Esophagus squamous epithelium (tissue), 5 donors: ENCODE results near the gene IFNAR2. TPM values are rescaled to one million over a fixed set of nuclear protein-coding genes. Genes with fewer than 3 reads are reported as not detected.
"Not testable (repeated sequence)": the region's sequence is repeated elsewhere in the genome, so short reads cannot be mapped to it uniquely, and the experiment has no call there.

ENCODE experiments used
- DNase-seq: peaks from one replicate; lab custom pipeline; 2025; lab: John Stamatoyannopoulos, UW
- H3K27ac ChIP-seq, 4 donors: fragments of 200-600 bp; sonication (generic); one replicate each; pipeline ENCODE4 v1.5.1; 2016 to 2019; ENCODE audit warnings: mild to moderate bottlenecking in 1 of 4
- H3K27me3 ChIP-seq, 4 donors: fragments of 200-600 bp; sonication (generic); 1 replicate in 3 of 4; 2 replicates in 1 of 4; pipeline versions ENCODE4 v1.5.1 to v1.6.0; 2017 to 2021; ENCODE audit warnings: antibody characterized with exemption in 1 of 4
- H3K36me3 ChIP-seq, 3 donors: fragments of 200-600 bp; sonication (generic); one replicate each; pipeline ENCODE4 v1.5.1; 2016 to 2019
- H3K4me1 ChIP-seq, 3 donors: fragments of 200-600 bp; sonication (generic); one replicate each; pipeline ENCODE4 v1.5.1; 2017 to 2019
- H3K4me3 ChIP-seq, 4 donors: fragments of 200-600 bp; sonication (generic); 1 replicate in 3 of 4; 2 replicates in 1 of 4; pipeline ENCODE4 v1.5.1; 2016 to 2019; ENCODE audit warnings: mild to moderate bottlenecking in 2 of 4, moderate library complexity in 1 of 4
- H3K9me3 ChIP-seq, 3 donors: fragments of 200-600 bp; sonication (generic); one replicate each; pipeline ENCODE4 v1.5.1; 2016 to 2019
- POLR2A ChIP-seq, 4 donors: fragments of 450-650 bp; IDR thresholded peaks; one replicate each; pipeline ENCODE4 v1.6.1; 2017; ENCODE audit warnings: antibody characterized with exemption in 4 of 4, mild to moderate bottlenecking in 4 of 4, moderate library complexity in 3 of 4
- WGBS, 2 donors: methylation state at CpG; one replicate each; pipeline ENCODE4 v1.1.5; 2018; 5-methylcytosine and 5-hydroxymethylcytosine counted together
- intact Hi-C: fragments of 100-400 bp; cut with DNase I; formaldehyde crosslinking; loops from one replicate; pipeline ENCODE4 v1.15.0; 2022
- total RNA-seq, 4 donors: library from RNA; depleted of rRNA; stranded (reverse); fragments of >200 nt; gene quantifications; one replicate each; pipeline ENCODE4 v1.1.0, GENCODE V29; 2016
- TF ChIP-seq, protein P1 (sequence below), 6 experiments: fragments of 450-650 bp in 4 of 6; fragments of 200-600 bp in 2 of 6; sonication (generic) in 2 of 6; IDR thresholded peaks; one replicate each; pipeline ENCODE4 v1.5.1; 2016 to 2019; ENCODE audit warnings: antibody characterized with exemption in 6 of 6, mild to moderate bottlenecking in 4 of 6, moderate library complexity in 4 of 6
- donor health status: DM: yes; HTN: yes; CAD: no.

Gene IFNAR2
- total RNA-seq, 4 donors from 2014 or later = 4.0 to 13.3 (median 7.0) TPM

- DNase-seq = no peak
- TF ChIP-seq POLR2A (IDR thresholded peaks at IDR 0.05) = no peak
- TF ChIP-seq, protein P1, sequence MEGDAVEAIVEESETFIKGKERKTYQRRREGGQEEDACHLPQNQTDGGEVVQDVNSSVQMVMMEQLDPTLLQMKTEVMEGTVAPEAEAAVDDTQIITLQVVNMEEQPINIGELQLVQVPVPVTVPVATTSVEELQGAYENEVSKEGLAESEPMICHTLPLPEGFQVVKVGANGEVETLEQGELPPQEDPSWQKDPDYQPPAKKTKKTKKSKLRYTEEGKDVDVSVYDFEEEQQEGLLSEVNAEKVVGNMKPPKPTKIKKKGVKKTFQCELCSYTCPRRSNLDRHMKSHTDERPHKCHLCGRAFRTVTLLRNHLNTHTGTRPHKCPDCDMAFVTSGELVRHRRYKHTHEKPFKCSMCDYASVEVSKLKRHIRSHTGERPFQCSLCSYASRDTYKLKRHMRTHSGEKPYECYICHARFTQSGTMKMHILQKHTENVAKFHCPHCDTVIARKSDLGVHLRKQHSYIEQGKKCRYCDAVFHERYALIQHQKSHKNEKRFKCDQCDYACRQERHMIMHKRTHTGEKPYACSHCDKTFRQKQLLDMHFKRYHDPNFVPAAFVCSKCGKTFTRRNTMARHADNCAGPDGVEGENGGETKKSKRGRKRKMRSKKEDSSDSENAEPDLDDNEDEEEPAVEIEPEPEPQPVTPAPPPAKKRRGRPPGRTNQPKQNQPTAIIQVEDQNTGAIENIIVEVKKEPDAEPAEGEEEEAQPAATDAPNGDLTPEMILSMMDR (IDR thresholded peaks at IDR 0.05) = no peak
- intact Hi-C loops = no loop called here
- H3K36me3 ChIP-seq = peaks cover 0 to 17% (median 0%) of the 10 kb centered on the region in 3 donors
- H3K9me3 ChIP-seq = no peaks in the 10 kb centered on the region
- no peak overlapping the region for H3K27ac ChIP-seq
- H3K27me3 ChIP-seq = no peaks in the 10 kb centered on the region
- WGBS, 2 donors = 77 to 90% methylated on average over 1 to 2 of the region's 2 CpGs
- H3K4me3 ChIP-seq = no peak overlapping the region
- peaks cover 0 to 35% (median 4%) of the 10 kb centered on the region in 3 donors for H3K4me1 ChIP-seq
Measured at GRCh38 chr21:33240404-33240803, 10.7 kb downstream of the IFNAR2 start.

DNA sequence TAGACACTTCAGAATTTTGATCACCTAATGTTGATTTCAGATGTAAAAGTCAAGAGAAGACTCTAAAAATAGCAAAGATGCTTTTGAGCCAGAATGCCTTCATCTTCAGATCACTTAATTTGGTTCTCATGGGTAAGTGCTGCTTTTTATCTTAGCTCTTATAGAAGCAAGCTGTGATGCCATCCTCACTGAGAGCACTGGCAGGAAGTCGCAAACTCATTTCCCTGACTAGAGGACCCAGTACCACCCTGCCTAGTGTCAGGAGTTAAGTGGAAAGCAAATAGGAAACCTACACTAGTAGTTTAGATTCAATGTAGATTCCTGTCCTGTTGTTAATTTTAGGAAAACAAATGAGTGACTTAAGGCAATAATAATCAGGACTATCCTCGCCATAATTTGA lies 12.1 kb downstream of the IFNAR2 start:
- Histone ChIP-seq H3K36me3 (peaks cover 0 to 32% (median 0%) of the 10 kb centered on the region in 3 donors), H3K9me3 (no peaks in the 10 kb centered on the region), H3K4me1 (peaks cover 0 to 25% (median 4%) of the 10 kb centered on the region in 3 donors), H3K27me3 (no peaks in the 10 kb centered on the region), H3K27ac (no peak overlapping the region), H3K4me3 (no peak overlapping the region)
- intact Hi-C loops = no loop called here
- DNase-seq = no peak
- TF ChIP-seq, protein P1 (IDR thresholded peaks at IDR 0.05) = no peak
- no peak for TF ChIP-seq POLR2A (IDR thresholded peaks at IDR 0.05)
- WGBS, 2 donors = 86 to 90% methylated on average over 2 of the region's 2 CpGs

GRCh38 chr21:33242846-33243245 lies 13.1 kb downstream of the IFNAR2 start:
- H3K27me3 ChIP-seq, H3K27ac ChIP-seq, DNase-seq, H3K9me3 ChIP-seq, H3K4me3 ChIP-seq, intact Hi-C loops: not testable (repeated sequence)
- peaks cover 0 to 21% (median 4%) of the 10 kb centered on the region in 3 donors for H3K4me1 ChIP-seq
- H3K36me3 ChIP-seq = peaks cover 0 to 42% (median 6%) of the 10 kb centered on the region in 3 donors
- 94 to 97% methylated on average over 8 of the region's 8 CpGs for WGBS, 2 donors

DNA sequence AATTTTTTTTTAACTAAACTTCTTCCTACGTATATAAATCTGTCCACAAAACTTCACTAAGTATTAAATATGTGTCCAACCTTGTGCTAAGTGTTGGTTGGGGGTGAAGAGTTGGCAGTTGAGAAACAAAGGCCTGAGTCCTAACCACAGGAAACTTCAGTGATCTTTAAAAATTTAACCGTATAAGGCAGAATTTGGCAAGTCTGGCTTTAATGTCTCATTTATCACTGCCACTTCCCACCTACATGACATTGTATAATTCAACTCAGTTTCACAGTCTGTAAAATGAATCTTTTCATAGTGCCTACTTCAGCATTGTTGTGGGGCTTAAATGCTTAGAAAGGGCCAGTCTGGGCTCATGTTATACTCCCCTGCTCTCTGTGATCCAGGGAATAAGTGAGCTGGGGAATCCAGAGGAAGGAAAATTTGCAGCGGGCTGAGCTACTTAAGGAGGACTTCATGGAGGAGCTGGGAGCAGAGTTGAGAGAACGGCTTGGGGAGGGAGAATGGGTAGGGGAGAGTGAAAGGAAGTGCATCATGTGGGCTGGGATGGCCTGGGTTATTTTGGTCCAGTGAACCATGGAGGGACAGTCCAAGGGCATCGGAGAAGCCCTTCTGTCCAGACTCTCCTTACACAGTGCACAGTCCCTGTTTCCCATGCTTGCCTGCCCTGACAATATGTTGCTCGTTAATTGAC lies 14.5 kb downstream of the IFNAR2 start:
- WGBS, 2 donors = 54 to 55% methylated on average over 6 of the region's 6 CpGs
- Histone ChIP-seq H3K27me3 (no peaks in the 10 kb centered on the region), H3K4me3 (no peak overlapping the region), H3K27ac (peak overlapping the region in 1 of 4 donors; percentile 9), H3K36me3 (peaks cover 0 to 55% (median 10%) of the 10 kb centered on the region in 3 donors), H3K9me3 (no peaks in the 10 kb centered on the region), H3K4me1 (peaks cover 0 to 10% (median 0%) of the 10 kb centered on the region in 3 donors)
- DNase-seq = no peak
- no peak for TF ChIP-seq POLR2A (IDR thresholded peaks at IDR 0.05)
- TF ChIP-seq, protein P1 (IDR thresholded peaks at IDR 0.05) = no peak
- intact Hi-C loops = no loop called here

DNA sequence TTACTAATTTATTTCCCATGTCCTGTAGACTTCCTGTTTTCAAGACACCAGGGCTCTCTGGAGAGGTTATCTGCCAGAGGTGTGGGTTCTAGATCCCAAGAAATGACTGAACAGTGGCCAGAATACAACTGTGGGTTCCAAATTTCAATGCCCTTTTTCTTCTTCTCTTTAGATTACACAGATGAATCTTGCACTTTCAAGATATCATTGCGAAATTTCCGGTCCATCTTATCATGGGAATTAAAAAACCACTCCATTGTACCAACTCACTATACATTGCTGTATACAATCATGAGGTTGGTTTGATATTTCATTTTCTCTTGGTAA lies 15.0 kb downstream of the IFNAR2 start:
- WGBS, 2 donors = 70 to 79% methylated on average over 2 of the region's 2 CpGs
- H3K4me3 ChIP-seq = no peak overlapping the region
- H3K27ac ChIP-seq = peak overlapping the region in 1 of 4 donors; percentile 9
- DNase-seq = no peak
- TF ChIP-seq, protein P1 (IDR thresholded peaks at IDR 0.05) = no peak
- TF ChIP-seq POLR2A (IDR thresholded peaks at IDR 0.05) = no peak
- peaks cover 0 to 61% (median 10%) of the 10 kb centered on the region in 3 donors for H3K36me3 ChIP-seq
- intact Hi-C loops = no loop called here
- peaks cover 0 to 10% (median 0%) of the 10 kb centered on the region in 3 donors for H3K4me1 ChIP-seq
- no peaks in the 10 kb centered on the region for H3K9me3 ChIP-seq
- H3K27me3 ChIP-seq = no peaks in the 10 kb centered on the region
